ENCODE results near the gene PTGS2.

PTGS2 gene

GRCh38 chr1:186680245-186681061 lies at the start of gene PTGS2:
TSS of gene PTGS2 (minus strand) at chr1:186680423. CDS start at chr1:186680290, 133 bp downstream.
- DNase-seq, result peak in 1 of 2 donors; percentile 25

- no peak for DNase-seq
Observed at GRCh38 chr1:186722711-186723309, 42.6 kb upstream of the PTGS2 start.

DNA sequence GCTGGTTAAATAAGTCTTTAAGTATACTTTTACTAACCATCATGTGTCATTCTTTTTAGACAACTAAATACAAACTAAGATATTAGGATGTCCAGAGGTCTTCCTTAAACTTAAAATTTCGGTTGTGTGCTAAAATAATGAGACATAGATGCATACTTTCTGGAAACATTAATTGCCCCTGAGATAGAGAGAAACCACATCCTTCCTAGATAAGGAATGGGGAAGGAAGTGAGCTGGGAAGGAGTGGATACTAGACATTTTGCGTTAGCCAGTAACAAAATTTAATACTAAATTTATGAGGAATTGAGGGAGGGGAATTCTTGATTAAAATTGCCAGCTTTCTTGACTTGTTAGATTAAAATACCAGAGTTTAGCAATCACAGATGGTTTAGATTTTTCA lies 37.1 kb upstream of the PTGS2 start:
- DNase-seq, result no peak

DNA sequence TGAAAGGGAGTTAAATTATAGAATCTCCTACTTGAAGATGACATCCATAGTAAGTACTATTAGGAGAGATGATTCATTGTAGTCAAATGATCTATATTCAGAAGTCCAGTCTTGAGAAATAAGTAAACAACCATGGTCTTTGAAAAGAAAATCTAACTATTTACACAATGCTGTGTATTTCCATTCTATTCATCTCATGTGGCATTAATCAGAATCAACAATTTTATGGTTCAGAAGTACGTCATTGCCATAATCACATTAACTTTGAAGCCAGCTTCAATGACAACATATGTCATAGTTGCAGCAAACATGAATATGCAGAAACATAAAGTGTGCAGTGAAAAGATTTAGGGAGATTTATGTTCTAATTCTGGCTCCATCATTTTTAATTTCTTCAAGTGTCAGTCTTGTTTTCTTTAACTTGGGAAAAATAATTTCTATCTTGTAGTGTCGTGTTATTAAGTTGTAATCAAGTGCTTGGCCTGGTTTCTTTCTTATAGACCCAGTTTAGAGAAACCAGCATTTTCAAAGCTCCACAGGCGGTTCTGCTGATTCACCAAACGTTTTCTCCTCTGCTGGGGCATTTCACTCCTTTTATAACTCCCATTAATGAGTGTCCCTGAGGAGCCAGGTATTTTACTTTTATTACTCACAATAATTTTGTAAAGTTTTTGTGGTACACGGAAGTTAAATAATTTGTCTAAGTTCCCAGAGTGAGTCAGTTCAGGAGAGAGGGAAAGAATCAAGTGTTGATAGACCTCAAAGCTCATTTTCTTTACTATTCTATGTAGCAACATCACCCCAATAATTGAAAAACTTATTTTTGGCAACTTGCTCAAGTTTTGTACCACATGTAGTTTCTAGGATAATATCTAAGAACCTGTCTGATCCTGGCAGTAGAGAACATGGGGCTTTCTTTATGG lies 35.9 kb upstream of the PTGS2 start:
- DNase-seq, result no peak

DNA sequence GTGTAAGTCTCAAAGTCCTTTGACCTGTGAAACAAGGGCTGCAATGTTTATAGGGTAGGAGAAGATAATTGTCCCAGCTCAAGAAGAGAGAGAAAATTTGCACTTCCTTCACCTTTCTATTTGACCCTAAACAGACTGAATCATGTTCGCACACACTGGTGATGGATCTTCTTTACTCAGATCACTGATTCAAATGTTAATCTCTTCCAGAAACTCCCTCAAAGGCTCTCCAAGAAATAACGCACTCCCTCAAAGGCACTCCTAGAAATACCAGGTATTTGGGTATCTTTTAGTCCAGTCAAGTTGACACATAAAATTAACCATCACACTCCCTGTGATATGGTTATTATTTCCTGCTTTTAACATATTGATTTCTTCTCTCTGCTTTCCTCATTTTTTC lies 30.5 kb upstream of the PTGS2 start:
- no peak for DNase-seq

GRCh38 chr1:186708694-186709097 lies 28.5 kb upstream of the PTGS2 start:
- no peak for DNase-seq

DNA sequence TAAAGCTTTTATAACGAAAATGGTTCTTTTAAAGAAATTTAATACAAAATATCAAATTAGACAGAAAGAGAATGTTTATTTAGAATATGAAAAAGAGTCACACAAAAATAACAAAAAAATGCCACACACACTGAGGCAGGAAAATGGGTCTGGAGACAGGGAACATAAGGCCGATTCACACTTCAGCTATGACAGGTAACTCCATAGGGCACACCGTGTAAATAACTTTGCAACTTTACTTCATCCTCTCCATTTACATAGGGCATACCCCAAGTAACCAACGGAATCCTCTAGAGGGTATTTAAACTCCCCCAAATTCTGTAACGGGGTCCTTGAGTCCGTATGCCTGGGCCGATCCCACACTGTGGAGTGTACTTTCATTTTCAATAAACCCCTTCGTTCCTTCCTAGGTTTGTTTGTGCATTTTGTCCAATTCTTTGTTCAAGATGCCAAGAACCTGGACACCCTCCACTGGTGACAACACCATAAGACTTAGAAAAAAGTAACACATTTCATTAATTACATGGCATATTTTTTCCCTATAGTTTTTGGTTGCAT lies 23.1 kb upstream of the PTGS2 start:
- no peak for DNase-seq

DNA sequence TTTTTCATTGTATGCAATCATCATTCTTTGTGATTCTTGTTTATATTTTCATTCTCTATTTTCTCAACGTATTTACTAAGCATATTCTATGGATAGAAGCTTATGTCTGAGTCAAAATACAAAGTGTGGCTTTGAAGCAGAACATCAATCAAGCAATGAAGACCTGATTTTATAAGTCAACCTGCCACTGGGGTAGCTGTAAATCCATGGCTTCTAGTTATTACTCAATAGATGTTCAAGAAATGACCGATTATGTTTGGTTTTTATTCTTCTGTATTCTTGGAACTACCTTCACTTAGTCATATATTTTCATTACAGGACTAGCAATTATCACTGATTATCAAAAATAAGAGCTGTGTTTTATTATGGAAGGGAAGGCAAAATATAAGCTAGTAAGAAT lies 20.5 kb upstream of the PTGS2 start:
- no peak for DNase-seq

- DNase-seq, result no peak
Observed at GRCh38 chr1:186699519-186699918, 19.3 kb upstream of the PTGS2 start.

- DNase-seq, result no peak
Observed at GRCh38 chr1:186689907-186690306, 9.7 kb upstream of the PTGS2 start.

- DNase-seq, result no peak
Observed at GRCh38 chr1:186689376-186689775, 9.2 kb upstream of the PTGS2 start.

DNA sequence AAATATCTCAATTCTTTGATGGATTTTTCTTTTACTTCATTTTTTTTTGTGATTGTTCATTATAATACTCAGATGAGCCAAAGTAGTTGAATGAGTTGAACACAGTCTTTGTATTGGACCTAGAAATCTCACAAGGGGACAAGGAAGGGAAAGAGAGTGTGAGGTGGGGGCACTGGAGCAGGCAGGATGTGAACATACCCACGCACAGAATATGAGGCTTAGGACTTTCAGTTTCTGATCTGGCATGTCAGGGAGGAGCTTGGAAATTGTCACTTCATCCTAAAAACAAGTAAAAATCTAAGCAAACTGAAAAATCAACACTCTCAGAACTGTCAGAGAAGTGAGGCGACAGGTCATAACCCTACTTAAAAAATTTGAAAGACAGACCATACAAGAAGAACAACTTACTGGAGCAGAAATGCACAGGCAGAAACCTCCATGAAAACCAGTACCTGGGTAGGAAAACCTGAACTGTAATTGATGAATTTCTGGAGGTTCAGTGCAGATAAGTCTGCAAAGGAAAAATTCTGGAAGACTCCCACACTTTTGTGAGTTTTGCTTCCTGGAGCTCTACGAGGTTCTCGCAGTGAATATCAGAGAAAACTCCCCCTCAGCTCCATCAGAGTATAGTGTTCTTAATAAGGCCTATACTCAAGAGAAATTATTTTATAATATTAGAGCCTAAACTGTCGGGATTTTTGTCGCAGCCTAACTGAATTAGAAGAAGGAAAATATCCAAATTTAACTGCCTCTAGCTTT lies 3.6 kb upstream of the PTGS2 start:
- no peak for DNase-seq

- DNase-seq, result no peak
Observed at GRCh38 chr1:186682736-186683135, 2.5 kb upstream of the PTGS2 start.

- no peak for DNase-seq
Observed at GRCh38 chr1:186681801-186682200, 1.6 kb upstream of the PTGS2 start.

- DNase-seq, result no peak
Observed at GRCh38 chr1:186681121-186681520, 898 bp upstream of the PTGS2 start.

GRCh38 chr1:186679924-186680244 lies 339 bp downstream of the PTGS2 start:
- no peak for DNase-seq

- DNase-seq, result no peak
Observed at GRCh38 chr1:186678155-186678554, 2.1 kb downstream of the PTGS2 start.

GRCh38 chr1:186672596-186672995 lies 7.6 kb downstream of the PTGS2 start:
- DNase-seq, result no peak

- no peak for DNase-seq
Observed at GRCh38 chr1:186672131-186672530, 8.1 kb downstream of the PTGS2 start.

GRCh38 chr1:186671136-186671825 lies 8.9 kb downstream of the PTGS2 start:
- no peak for DNase-seq

DNA sequence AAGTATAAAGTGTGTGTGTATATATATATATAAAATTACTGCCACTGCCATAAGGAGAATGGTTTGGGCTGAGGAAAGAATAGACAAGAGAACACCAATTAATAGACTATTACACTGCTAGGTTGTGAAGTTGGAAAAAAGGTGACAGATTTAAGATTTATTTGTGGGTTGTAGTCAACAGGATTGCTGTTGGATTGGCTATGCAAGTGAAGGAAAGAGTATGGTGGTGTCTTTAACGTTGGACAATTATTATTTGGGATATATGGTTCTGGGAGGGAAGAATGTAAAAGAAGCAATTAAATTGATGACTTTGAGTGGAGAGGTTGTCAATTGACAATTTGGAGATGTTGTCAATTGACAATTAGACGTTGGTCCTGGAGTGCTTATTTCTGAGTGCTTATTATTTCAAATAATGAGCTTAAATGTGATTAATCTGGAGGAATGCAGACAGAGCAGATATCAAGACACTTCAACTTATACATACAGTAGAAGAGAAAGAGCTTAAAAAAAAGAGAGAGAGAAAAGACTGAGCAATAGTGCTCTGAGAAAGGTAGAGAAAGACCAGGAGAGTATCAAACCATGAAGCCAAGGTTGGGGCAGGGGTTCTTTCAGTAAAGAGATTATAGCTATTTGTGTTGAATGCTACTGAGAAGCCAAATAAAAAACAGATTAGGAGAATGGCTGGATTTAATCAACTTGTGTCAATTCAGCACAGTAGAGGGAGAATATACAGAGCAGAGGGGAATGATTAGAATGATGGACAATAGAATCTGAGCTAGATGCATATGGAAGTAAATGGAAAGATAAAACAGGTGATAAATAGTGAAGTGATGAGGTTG lies 9.7 kb downstream of the PTGS2 start:
- no peak for DNase-seq
